ENCODE results near the gene KIF2A. TPM values are rescaled to one million over a fixed set of nuclear protein-coding genes. Genes with fewer than 3 reads are reported as not detected.

Gene KIF2A
- total RNA-seq, 1 experiment from 2014 or later, result 42.9 TPM

DNA sequence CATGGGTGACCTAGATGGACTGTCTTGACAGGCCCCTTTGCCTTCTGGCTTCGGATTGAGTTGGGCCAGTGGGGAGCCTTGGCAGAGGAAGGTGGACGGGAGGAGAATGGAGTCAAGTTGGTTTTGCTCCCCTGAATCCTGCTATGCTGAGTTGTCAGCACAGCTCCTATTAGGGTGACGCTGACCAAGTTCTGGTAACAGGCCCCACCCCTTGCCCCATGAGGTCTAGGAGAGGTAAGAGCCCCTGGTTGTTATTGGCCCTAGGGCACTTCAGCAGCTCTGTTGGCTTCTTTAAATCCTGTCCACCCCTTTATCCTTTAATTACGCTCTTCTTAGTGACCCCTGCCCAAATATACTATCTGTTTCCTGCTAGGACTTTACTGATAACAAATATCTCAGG lies 39.4 kb upstream of the KIF2A start:
- CTCF ChIA-PET, result no interaction called here
- POLR2A ChIA-PET, result no interaction called here
- no peaks in the 10 kb centered on the region for H3K27me3 ChIP-seq (ENCODE audit: insufficient read depth, low read length)
- H3K9ac ChIP-seq (ENCODE audit: low read length), result no peak overlapping the region
- no peak overlapping the region for H3K4me2 ChIP-seq (ENCODE audit: low read length)
- TF ChIP-seq, protein P1, sequence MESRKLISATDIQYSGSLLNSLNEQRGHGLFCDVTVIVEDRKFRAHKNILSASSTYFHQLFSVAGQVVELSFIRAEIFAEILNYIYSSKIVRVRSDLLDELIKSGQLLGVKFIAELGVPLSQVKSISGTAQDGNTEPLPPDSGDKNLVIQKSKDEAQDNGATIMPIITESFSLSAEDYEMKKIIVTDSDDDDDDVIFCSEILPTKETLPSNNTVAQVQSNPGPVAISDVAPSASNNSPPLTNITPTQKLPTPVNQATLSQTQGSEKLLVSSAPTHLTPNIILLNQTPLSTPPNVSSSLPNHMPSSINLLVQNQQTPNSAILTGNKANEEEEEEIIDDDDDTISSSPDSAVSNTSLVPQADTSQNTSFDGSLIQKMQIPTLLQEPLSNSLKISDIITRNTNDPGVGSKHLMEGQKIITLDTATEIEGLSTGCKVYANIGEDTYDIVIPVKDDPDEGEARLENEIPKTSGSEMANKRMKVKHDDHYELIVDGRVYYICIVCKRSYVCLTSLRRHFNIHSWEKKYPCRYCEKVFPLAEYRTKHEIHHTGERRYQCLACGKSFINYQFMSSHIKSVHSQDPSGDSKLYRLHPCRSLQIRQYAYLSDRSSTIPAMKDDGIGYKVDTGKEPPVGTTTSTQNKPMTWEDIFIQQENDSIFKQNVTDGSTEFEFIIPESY (IDR thresholded peaks at IDR 0.05; ENCODE audit: extremely low read depth, insufficient replicate concordance, low read length), result no peak
- TF ChIP-seq JUND (IDR thresholded peaks at IDR 0.05) (no peak), MAX (IDR thresholded peaks at IDR 0.05) (no peak), EGR1 (IDR thresholded peaks at IDR 0.05; ENCODE audit: low read depth) (no peak), SIN3A (IDR thresholded peaks at IDR 0.05; ENCODE audit: low read depth) (no peak), TCF7L2 (IDR thresholded peaks at IDR 0.05; ENCODE audit: borderline replicate concordance, extremely low read depth, insufficient read depth, insufficient read length) (no peak)
- H4K20me1 ChIP-seq (ENCODE audit: insufficient read depth), result no peaks in the 10 kb centered on the region
- H3K36me3 ChIP-seq (ENCODE audit: control insufficient read depth in 1 of 2, insufficient read depth in 2 of 2, low read length in 2 of 2), result no peaks in the 10 kb centered on the region
- no peak overlapping the region for H2AFZ ChIP-seq (ENCODE audit: low read depth, low read length, poor library complexity, severe bottlenecking)
- intact Hi-C loops (cut with micrococcal nuclease), result no loop called here
- no peak overlapping the region for H3K27ac ChIP-seq (ENCODE audit: low read depth, low read length)
- H3K79me2 ChIP-seq (ENCODE audit: insufficient read depth, low read length), result no peaks in the 10 kb centered on the region
- H3K4me3 ChIP-seq (replicated peaks in 1 of 2; ENCODE audit: low read depth in 1 of 2, low read length in 2 of 2), result no peak overlapping the region
- H3K9me3 ChIP-seq (ENCODE audit: control insufficient read depth in 1 of 2, insufficient read depth in 1 of 2, low read depth in 1 of 2, low read length in 2 of 2), result no peaks in the 10 kb centered on the region
- no TSS peak for BruUV-seq (replicated peaks)
- ATAC-seq, result no peak
- H3K4me1 ChIP-seq (ENCODE audit: control insufficient read depth in 1 of 2, insufficient read depth in 2 of 2, low read length in 2 of 2), result peaks cover 7% of the 10 kb centered on the region in 2 experiments
- no peak for DNase-seq (ENCODE audit: low read depth, low spot score)
- H3K9me2 ChIP-seq (ENCODE audit: insufficient read depth), result no peaks in the 10 kb centered on the region; the same call in 1 of the 2 replicates
- RAD21 ChIA-PET (ENCODE audit: low non-redundant PET in 1 of 2, low total read pairs in 2 of 2, uncharacterized antibody in 2 of 2, unreplicated experiment in 2 of 2), result no interaction called here

DNA sequence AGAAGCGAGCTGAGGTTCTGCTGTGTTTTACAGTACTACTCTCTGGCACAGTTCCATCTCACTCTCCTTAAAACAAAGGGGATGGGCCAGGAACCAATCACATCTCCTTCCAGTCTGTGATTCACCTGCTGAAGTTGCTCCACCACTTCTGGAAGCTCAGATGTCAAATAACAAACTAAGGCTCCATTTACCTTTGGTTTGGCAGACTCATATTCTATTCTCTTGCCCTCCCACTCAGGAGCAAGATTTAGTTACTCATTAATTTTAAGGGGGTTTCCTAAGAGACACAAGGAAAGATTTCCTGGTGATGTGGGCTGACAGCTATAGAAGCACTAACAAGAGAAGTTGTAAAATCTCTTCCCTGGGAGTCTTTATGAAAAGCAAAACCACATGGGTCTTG lies 37.8 kb upstream of the KIF2A start:
- Histone ChIP-seq H3K9me2 (ENCODE audit: insufficient read depth) (no peaks in the 10 kb centered on the region; the same call in 1 of the 2 replicates), H2AFZ (ENCODE audit: low read depth, low read length, poor library complexity, severe bottlenecking) (peak overlapping the region; percentile 7), H4K20me1 (ENCODE audit: insufficient read depth) (no peaks in the 10 kb centered on the region), H3K4me3 (replicated peaks in 1 of 2; ENCODE audit: low read depth in 1 of 2, low read length in 2 of 2) (no peak overlapping the region), H3K36me3 (ENCODE audit: control insufficient read depth in 1 of 2, insufficient read depth in 2 of 2, low read length in 2 of 2) (no peaks in the 10 kb centered on the region), H3K4me1 (ENCODE audit: control insufficient read depth in 1 of 2, insufficient read depth in 2 of 2, low read length in 2 of 2) (peaks cover 7% of the 10 kb centered on the region in 2 experiments), H3K27ac (ENCODE audit: low read depth, low read length) (no peak overlapping the region), H3K79me2 (ENCODE audit: insufficient read depth, low read length) (no peaks in the 10 kb centered on the region), H3K4me2 (ENCODE audit: low read length) (peak overlapping the region; percentile 38), H3K9ac (ENCODE audit: low read length) (no peak overlapping the region), H3K9me3 (ENCODE audit: control insufficient read depth in 1 of 2, insufficient read depth in 1 of 2, low read depth in 1 of 2, low read length in 2 of 2) (no peaks in the 10 kb centered on the region), H3K27me3 (ENCODE audit: insufficient read depth, low read length) (no peaks in the 10 kb centered on the region)
- ATAC-seq (peak; percentile 57; the same call in 1 of the 2 replicates), DNase-seq (ENCODE audit: low read depth, low spot score) (peak; percentile 50)
- RAD21 ChIA-PET (ENCODE audit: low non-redundant PET in 1 of 2, low total read pairs in 2 of 2, uncharacterized antibody in 2 of 2, unreplicated experiment in 2 of 2), result interaction anchor here in 1 of 2 experiments (0.6 kb wide), 1 partner anchor 21 kb away, joined by 3 read pairs; no protein-coding TSS in a partner anchor
- intact Hi-C loops (cut with micrococcal nuclease), result no loop called here
- POLR2A ChIA-PET, result no interaction called here
- BruUV-seq (replicated peaks), result no TSS peak
- CTCF ChIA-PET, result no interaction called here
- peak; percentile 36; the same call in 1 of the 2 replicates for TF ChIP-seq JUND (IDR thresholded peaks at IDR 0.05)
- TF ChIP-seq, protein P1 (IDR thresholded peaks at IDR 0.05; ENCODE audit: extremely low read depth, insufficient replicate concordance, low read length), result no peak
- 0 out of 2 replicates have a peak, but pooled peaks have one; percentile 20 for TF ChIP-seq CBX3 (IDR thresholded peaks at IDR 0.05; ENCODE audit: low read depth)
- TF ChIP-seq REST (IDR thresholded peaks at IDR 0.05; ENCODE audit: low read depth), result no peak
- TF ChIP-seq ZNF274 (IDR thresholded peaks at IDR 0.05; ENCODE audit: low read depth, low read length), result no peak
- peak; percentile 25; the same call in 1 of the 2 replicates for TF ChIP-seq CEBPB (IDR thresholded peaks at IDR 0.05; ENCODE audit: low read depth)

Measured in HCT116 (cell line).